ENCODE results near the gene SH3RF1. TPM values are rescaled to one million over a fixed set of nuclear protein-coding genes. Genes with fewer than 3 reads are reported as not detected.
"Not testable (repeated sequence)": the region's sequence is repeated elsewhere in the genome, so short reads cannot be mapped to it uniquely, and the experiment has no call there.

Gene SH3RF1
- total RNA-seq, 4 donors from 2014 or later: 10.0 to 11.8 (median 10.9) TPM

- no peaks in the 10 kb centered on the region for H3K9me3 ChIP-seq
- H3K27me3 ChIP-seq: no peaks in the 10 kb centered on the region
- intact Hi-C loops (cut with DNase I): no loop called here
- no peak overlapping the region for H3K27ac ChIP-seq (replicated peaks in 1 of 4)
- no peak for DNase-seq (ENCODE audit: extremely low spot score)
- TF ChIP-seq POLR2A (IDR thresholded peaks at IDR 0.05; ENCODE audit: low read depth): no peak
- TF ChIP-seq, protein P1, sequence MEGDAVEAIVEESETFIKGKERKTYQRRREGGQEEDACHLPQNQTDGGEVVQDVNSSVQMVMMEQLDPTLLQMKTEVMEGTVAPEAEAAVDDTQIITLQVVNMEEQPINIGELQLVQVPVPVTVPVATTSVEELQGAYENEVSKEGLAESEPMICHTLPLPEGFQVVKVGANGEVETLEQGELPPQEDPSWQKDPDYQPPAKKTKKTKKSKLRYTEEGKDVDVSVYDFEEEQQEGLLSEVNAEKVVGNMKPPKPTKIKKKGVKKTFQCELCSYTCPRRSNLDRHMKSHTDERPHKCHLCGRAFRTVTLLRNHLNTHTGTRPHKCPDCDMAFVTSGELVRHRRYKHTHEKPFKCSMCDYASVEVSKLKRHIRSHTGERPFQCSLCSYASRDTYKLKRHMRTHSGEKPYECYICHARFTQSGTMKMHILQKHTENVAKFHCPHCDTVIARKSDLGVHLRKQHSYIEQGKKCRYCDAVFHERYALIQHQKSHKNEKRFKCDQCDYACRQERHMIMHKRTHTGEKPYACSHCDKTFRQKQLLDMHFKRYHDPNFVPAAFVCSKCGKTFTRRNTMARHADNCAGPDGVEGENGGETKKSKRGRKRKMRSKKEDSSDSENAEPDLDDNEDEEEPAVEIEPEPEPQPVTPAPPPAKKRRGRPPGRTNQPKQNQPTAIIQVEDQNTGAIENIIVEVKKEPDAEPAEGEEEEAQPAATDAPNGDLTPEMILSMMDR (IDR thresholded peaks at IDR 0.05): no peak
- no peak for TF ChIP-seq POLR2AphosphoS5 (IDR thresholded peaks at IDR 0.05)
- no peak for TF ChIP-seq EP300 (IDR thresholded peaks at IDR 0.05)
- H3K4me1 ChIP-seq: no peaks in the 10 kb centered on the region
- H3K36me3 ChIP-seq: no peaks in the 10 kb centered on the region
- H3K4me3 ChIP-seq: no peak overlapping the region
Observed at GRCh38 chr4:169195032-169195431, 75.7 kb downstream of the SH3RF1 start.

DNA sequence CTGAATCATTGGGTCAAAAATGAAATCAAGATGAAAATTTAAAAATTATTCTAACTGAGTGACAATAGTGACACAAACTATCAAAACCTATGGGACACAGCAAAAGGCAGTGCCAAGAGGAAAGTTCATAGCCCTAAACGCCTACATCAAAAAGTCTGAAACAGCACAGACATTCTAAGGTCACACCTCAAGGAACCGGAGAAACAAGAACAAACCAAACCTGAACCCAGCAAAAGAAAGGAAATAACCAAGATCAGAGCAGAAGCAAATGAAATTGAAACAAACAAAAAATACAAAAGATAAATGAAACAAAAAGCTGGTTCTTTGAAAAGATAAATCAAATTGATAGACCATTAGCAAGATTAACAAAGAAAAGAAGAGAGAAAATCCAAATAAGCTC lies 80.8 kb downstream of the SH3RF1 start:
- H3K4me3 ChIP-seq; intact Hi-C loops (cut with DNase I); DNase-seq (ENCODE audit: extremely low spot score); H3K27ac ChIP-seq (replicated peaks in 1 of 4); H3K27me3 ChIP-seq; H3K36me3 ChIP-seq; H3K9me3 ChIP-seq; H3K4me1 ChIP-seq: not testable (repeated sequence)
- WGBS: 100% methylated on average over 2 of the region's 2 CpGs

DNA sequence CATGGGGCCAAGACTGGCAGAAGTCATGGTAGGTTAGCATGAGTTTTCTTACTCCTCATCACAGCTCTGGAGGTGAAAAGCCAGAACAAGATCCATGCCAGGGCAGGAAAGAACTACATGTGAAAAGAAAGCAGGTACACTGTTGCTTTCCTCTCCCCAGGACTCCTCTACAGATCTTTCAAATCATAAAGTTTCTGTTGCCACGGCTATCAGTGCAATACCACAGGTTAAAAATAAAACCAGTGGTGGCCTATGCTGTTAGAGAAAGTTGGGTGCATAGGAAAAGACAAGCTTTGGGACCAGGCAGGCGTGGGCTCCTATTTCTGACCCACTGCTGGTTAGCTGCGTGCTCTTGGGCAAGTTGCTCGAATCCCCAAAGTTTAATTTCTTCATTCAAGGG lies 81.4 kb downstream of the SH3RF1 start:
- no peaks in the 10 kb centered on the region for H3K9me3 ChIP-seq
- no peaks in the 10 kb centered on the region for H3K27me3 ChIP-seq
- DNase-seq (ENCODE audit: extremely low spot score): no peak
- TF ChIP-seq EP300 (IDR thresholded peaks at IDR 0.05) (no peak), POLR2AphosphoS5 (IDR thresholded peaks at IDR 0.05) (no peak), POLR2A (IDR thresholded peaks at IDR 0.05; ENCODE audit: low read depth) (no peak)
- TF ChIP-seq, protein P1 (IDR thresholded peaks at IDR 0.05): no peak
- H3K4me3 ChIP-seq: no peak overlapping the region
- 95% methylated on average over 4 of the region's 4 CpGs for WGBS
- no peaks in the 10 kb centered on the region for H3K36me3 ChIP-seq
- intact Hi-C loops (cut with DNase I): no loop called here
- H3K27ac ChIP-seq (replicated peaks in 1 of 4): no peak overlapping the region
- peaks cover 0 to 1% (median under 1%) of the 10 kb centered on the region in 4 donors for H3K4me1 ChIP-seq

DNA sequence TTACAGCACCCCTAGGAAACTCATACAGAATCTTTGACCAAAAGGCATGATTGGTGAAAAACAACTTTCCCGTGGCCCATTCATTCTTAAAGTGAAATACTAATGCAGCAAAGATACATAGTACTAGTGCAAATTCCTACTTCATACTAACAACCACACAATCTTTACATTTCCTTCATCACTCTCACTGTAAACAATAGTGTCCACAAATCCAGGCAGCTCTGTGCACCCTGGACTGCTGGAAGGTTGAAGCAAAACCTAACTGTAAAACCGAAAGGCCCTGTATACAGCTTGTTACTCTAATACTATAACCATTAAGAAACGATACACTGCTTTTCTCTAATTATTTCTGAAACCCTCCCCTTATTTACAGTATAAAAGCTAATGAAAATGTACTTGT lies 82.6 kb downstream of the SH3RF1 start:
- Histone ChIP-seq H3K9me3 (no peaks in the 10 kb centered on the region), H3K4me3 (no peak overlapping the region), H3K4me1 (peaks cover 0 to 10% (median 4%) of the 10 kb centered on the region in 4 donors), H3K27me3 (no peaks in the 10 kb centered on the region), H3K27ac (replicated peaks in 1 of 4) (no peak overlapping the region), H3K36me3 (no peaks in the 10 kb centered on the region)
- TF ChIP-seq EP300 (IDR thresholded peaks at IDR 0.05): no peak
- no peak for TF ChIP-seq POLR2A (IDR thresholded peaks at IDR 0.05; ENCODE audit: low read depth)
- TF ChIP-seq POLR2AphosphoS5 (IDR thresholded peaks at IDR 0.05): no peak
- TF ChIP-seq, protein P1 (IDR thresholded peaks at IDR 0.05): no peak
- no peak for DNase-seq (ENCODE audit: extremely low spot score)
- 93% methylated on average over 3 of the region's 3 CpGs for WGBS
- intact Hi-C loops (cut with DNase I): no loop called here

GRCh38 chr4:169185133-169185956 lies 85.4 kb downstream of the SH3RF1 start:
- no peaks in the 10 kb centered on the region for H3K36me3 ChIP-seq
- H3K9me3 ChIP-seq: no peaks in the 10 kb centered on the region
- DNase-seq (ENCODE audit: extremely low spot score): no peak
- WGBS: 91% methylated on average over 7 of the region's 7 CpGs
- intact Hi-C loops (cut with DNase I): no loop called here
- TF ChIP-seq POLR2AphosphoS5 (IDR thresholded peaks at IDR 0.05) (no peak), POLR2A (IDR thresholded peaks at IDR 0.05; ENCODE audit: low read depth) (no peak), EP300 (IDR thresholded peaks at IDR 0.05) (no peak)
- TF ChIP-seq, protein P1 (IDR thresholded peaks at IDR 0.05): no peak
- H3K27me3 ChIP-seq: no peaks in the 10 kb centered on the region
- H3K4me3 ChIP-seq: no peak overlapping the region
- H3K27ac ChIP-seq (replicated peaks in 1 of 4): no peak overlapping the region
- peaks cover 0 to 15% (median 9%) of the 10 kb centered on the region in 4 donors for H3K4me1 ChIP-seq

All from esophagus muscularis mucosa (tissue), 4 donors.